H1 (cell line): ENCODE results near the gene STX10. TPM values are rescaled to one million over a fixed set of nuclear protein-coding genes. Genes with fewer than 3 reads are reported as not detected.

Source experiments
- CTCF ChIA-PET: fragments of 300-600 bp; sonication (Branson Sonifier 250); formaldehyde crosslinking; loops from one replicate; lab custom pipeline; 2021; ENCODE audit not compliant: partially characterized antibody; lab: Charles Lee
- POLR2A ChIA-PET: fragments of 300-600 bp; sonication (Branson Sonifier 250); formaldehyde crosslinking; loops from one replicate; lab custom pipeline; 2021; ENCODE audit warnings: inconsistent platforms; ENCODE audit not compliant: partially characterized antibody; lab: Charles Lee
- DNase-seq, 2 experiments: peaks; one replicate each; pipeline versions ENCODE4 v3.0.0 to v3.0.0-alpha.2; 2010 to 2022; ENCODE audit warnings: low spot score in 2 of 2, low read depth in 1 of 2, mixed read lengths in 1 of 2
- FAIRE-seq: peaks from 2 replicates; lab custom pipeline; 2011; peaks lifted over from hg19 to GRCh38; lab: Jason Lieb, UNC
- H2AFZ ChIP-seq: 2 replicates; pipeline ENCODE4 v1.8.1; 2012; ENCODE audit warnings: low read length, inconsistent platforms
- H2AK5ac ChIP-seq: 2 replicates; pipeline ENCODE4 v1.6.1; 2013; ENCODE audit warnings: low read depth, low read length
- H2BK120ac ChIP-seq: replicated peaks from 2 replicates; pipeline ENCODE3; 2013; ENCODE audit warnings: low read depth, low read length, inconsistent platforms
- H2BK12ac ChIP-seq: 2 replicates; pipeline ENCODE4 v1.6.1; 2013; ENCODE audit warnings: low read depth, low read length
- H2BK15ac ChIP-seq: 2 replicates; pipeline ENCODE4 v1.6.1; 2013; ENCODE audit warnings: low read length
- H2BK20ac ChIP-seq: 2 replicates; pipeline ENCODE4 v1.6.1; 2013; ENCODE audit warnings: low read length
- H2BK5ac ChIP-seq: 2 replicates; pipeline ENCODE4 v1.6.1; 2013; ENCODE audit warnings: low read depth, low read length
- H3K14ac ChIP-seq: 2 replicates; pipeline ENCODE4 v1.6.1; 2013; ENCODE audit warnings: inconsistent platforms; ENCODE audit not compliant: insufficient read length
- H3K18ac ChIP-seq: 2 replicates; pipeline ENCODE4 v1.6.1; 2013; ENCODE audit warnings: low read length; ENCODE audit errors: extremely low read depth
- H3K23ac ChIP-seq: 2 replicates; pipeline ENCODE4 v1.6.1; 2013; ENCODE audit warnings: inconsistent platforms; ENCODE audit not compliant: insufficient read length
- H3K23me2 ChIP-seq: 2 replicates; pipeline ENCODE4 v1.6.1; 2013; ENCODE audit warnings: low read depth, low read length
- H3K27ac ChIP-seq: 2 replicates; pipeline ENCODE4 v1.6.1; 2011; ENCODE audit warnings: low read depth, low read length, inconsistent platforms
- H3K27me3 ChIP-seq, 4 experiments: replicated peaks in 1 of 4; 1 replicate in 1 of 4; 2 replicates in 3 of 4; pipeline versions ENCODE4 v1.6.1 to v1.8.1; 2011 to 2013; ENCODE audit warnings: low read length in 3 of 4, mild to moderate bottlenecking in 3 of 4, inconsistent platforms in 2 of 4, mixed read lengths in 2 of 4, moderate library complexity in 1 of 4; ENCODE audit not compliant: control insufficient read depth in 3 of 4, insufficient read depth in 3 of 4; ENCODE audit errors: extremely low read depth in 1 of 4
- H3K36me3 ChIP-seq, 4 experiments: 2 replicates each; pipeline versions ENCODE4 v1.6.1 to v1.8.1; 2011 to 2013; ENCODE audit warnings: mild to moderate bottlenecking in 4 of 4, low read length in 3 of 4, moderate library complexity in 2 of 4, control low read depth in 1 of 4, inconsistent platforms in 1 of 4; ENCODE audit not compliant: insufficient read depth in 4 of 4, control insufficient read depth in 2 of 4
- H3K4ac ChIP-seq: replicated peaks from 2 replicates; pipeline ENCODE3; 2013; ENCODE audit warnings: low read length, low read depth, mixed read lengths, inconsistent platforms; ENCODE audit not compliant: insufficient read length
- H3K4me1 ChIP-seq, 4 experiments: replicated peaks in 1 of 4; 1 replicate in 1 of 4; 2 replicates in 3 of 4; pipeline versions ENCODE4 v1.6.1 to v1.8.1; 2011 to 2013; ENCODE audit warnings: low read length in 3 of 4, inconsistent platforms in 2 of 4, mixed read lengths in 1 of 4; ENCODE audit not compliant: insufficient read depth in 4 of 4, control insufficient read depth in 3 of 4
- H3K4me2 ChIP-seq, 2 experiments: 2 replicates each; pipeline versions ENCODE4 v1.6.1 to v1.8.1; 2011 to 2013; ENCODE audit warnings: low read depth in 2 of 2, low read length in 2 of 2, control low read depth in 1 of 2, inconsistent platforms in 1 of 2, mild to moderate bottlenecking in 1 of 2; ENCODE audit not compliant: insufficient read depth in 1 of 2
- H3K4me3 ChIP-seq, 4 experiments: fragments of 200-600, 300-600 bp in 1 of 4; sonication (generic), shearing (Covaris generic), sonication (Bioruptor Twin) in 1 of 4; 2 replicates each; pipeline versions ENCODE4 v1.5.1 to v1.8.1; 2011 to 2016; ENCODE audit warnings: low read length in 4 of 4, low read depth in 3 of 4, control low read depth in 2 of 4, inconsistent platforms in 2 of 4, mild to moderate bottlenecking in 2 of 4, mixed read lengths in 1 of 4, moderate library complexity in 1 of 4; ENCODE audit not compliant: insufficient read depth in 2 of 4; ENCODE audit errors: extremely low read depth in 1 of 4
- H3K56ac ChIP-seq: replicated peaks from 2 replicates; pipeline ENCODE3; 2013; ENCODE audit warnings: low read depth, mild to moderate bottlenecking, mixed read lengths, low read length, inconsistent platforms; ENCODE audit not compliant: insufficient read length
- H3K79me1 ChIP-seq: 2 replicates; pipeline ENCODE4 v1.6.1; 2013; ENCODE audit warnings: low read depth, low read length, control low read depth
- H3K79me2 ChIP-seq, 2 experiments: 2 replicates each; pipeline versions ENCODE4 v1.6.1 to v1.8.1; 2012 to 2013; ENCODE audit warnings: low read length in 2 of 2, mild to moderate bottlenecking in 2 of 2, inconsistent platforms in 1 of 2; ENCODE audit not compliant: insufficient read depth in 2 of 2, control insufficient read depth in 1 of 2
- H3K9ac ChIP-seq, 4 experiments: replicated peaks in 1 of 4; 1 replicate in 1 of 4; 2 replicates in 3 of 4; pipeline versions ENCODE4 v1.6.1 to v1.8.1; 2011 to 2013; ENCODE audit warnings: low read depth in 3 of 4, low read length in 3 of 4, control low read depth in 2 of 4, mild to moderate bottlenecking in 2 of 4, moderate library complexity in 2 of 4, inconsistent platforms in 1 of 4; ENCODE audit errors: extremely low read depth in 1 of 4
- H3K9me3 ChIP-seq, 2 experiments: 2 replicates each; pipeline versions ENCODE4 v1.6.1 to v1.8.1; 2012 to 2013; ENCODE audit warnings: mild to moderate bottlenecking in 2 of 2, moderate library complexity in 2 of 2, control low read depth in 1 of 2, inconsistent platforms in 1 of 2, low read depth in 1 of 2, low read length in 1 of 2, mixed read lengths in 1 of 2; ENCODE audit not compliant: insufficient read depth in 2 of 2
- H4K20me1 ChIP-seq, 2 experiments: replicated peaks in 1 of 2; 2 replicates each; pipeline versions ENCODE3 to v1.8.1; 2011 to 2013; ENCODE audit warnings: inconsistent platforms in 2 of 2, low read length in 2 of 2, mild to moderate bottlenecking in 1 of 2; ENCODE audit not compliant: insufficient read depth in 2 of 2, control insufficient read depth in 1 of 2
- H4K5ac ChIP-seq: 2 replicates; pipeline ENCODE4 v1.6.1; 2013; ENCODE audit warnings: low read length, low read depth, mixed read lengths, inconsistent platforms; ENCODE audit not compliant: insufficient read length
- H4K8ac ChIP-seq: 2 replicates; pipeline ENCODE4 v1.8.0; 2013; ENCODE audit warnings: mild to moderate bottlenecking, moderate library complexity, low read length, inconsistent platforms; ENCODE audit not compliant: insufficient read depth; ENCODE audit errors: extremely low read depth
- H4K91ac ChIP-seq: replicated peaks from 2 replicates; pipeline ENCODE3; 2013; ENCODE audit warnings: low read length, mixed read lengths, inconsistent platforms; ENCODE audit not compliant: insufficient read length
- CHD2 ChIP-seq: IDR thresholded peaks from 2 replicates; pipeline ENCODE4 v1.6.1; 2012; ENCODE audit warnings: low read length, improper control_type of control experiment
- RNF2 ChIP-seq: fragments of 200-900, 300-1000 bp; sonication (generic); IDR thresholded peaks from 2 replicates; pipeline ENCODE4 v1.7.1; 2016; ENCODE audit warnings: borderline replicate concordance, low read depth, mild to moderate bottlenecking, antibody characterized with exemption, low read length; ENCODE audit not compliant: poor library complexity, severe bottlenecking; ENCODE audit errors: missing control alignments
- SUZ12 ChIP-seq: fragments of 200-600 bp; sonication (generic); IDR thresholded peaks from 2 replicates; pipeline ENCODE4 v1.6.1; 2012; ENCODE audit warnings: mild to moderate bottlenecking, inconsistent platforms, low read length, moderate library complexity, mixed read lengths
- WGBS, 2 experiments: shearing (Covaris generic) in 1 of 2; methylation state at CpG; one replicate each; pipeline versions ENCODE4 v1.1.6 to v1.1.7; 2013 to 2015; ENCODE audit warnings: low lambda C conversion rate in 2 of 2, mixed read lengths in 2 of 2, inconsistent platforms in 1 of 2, low coverage in 1 of 2, missing lambda C conversion rate in 1 of 2; ENCODE audit not compliant: insufficient replicate concordance in 2 of 2, insufficient coverage in 1 of 2, insufficient read length in 1 of 2; ENCODE audit errors: extremely low coverage in 1 of 2, missing lambda C conversion rate in 1 of 2; 5-methylcytosine and 5-hydroxymethylcytosine counted together
- polyA plus RNA-seq, 7 experiments: library from polyadenylated mRNA; depleted of rRNA in 3 of 7; stranded (reverse) in 5 of 7; unstranded in 2 of 7; fragments of >200 nt in 5 of 7; fragments of 200-250 nt in 2 of 7; gene quantifications; 1 replicate in 5 of 7; 2 replicates in 1 of 7; 4 replicates in 1 of 7; pipeline versions ENCODE4 v1.2.1 to v1.2.3, GENCODE V29; 2011 to 2013; ENCODE audit warnings: missing spikeins in 2 of 7, mixed read lengths in 2 of 7
- total RNA-seq: library from RNA; stranded (reverse); fragmentation: NEBNext Ultra II Directional; extraction: Animal tissue kit (Norgen Biotek cat#: 25700); gene quantifications from 2 replicates; pipeline ENCODE4 v1.2.1, GENCODE V29; 2021

STX10 gene
- total and polyA plus RNA-seq, 2 of the 8 experiments (the other 6 are each of a cell fraction or from before 2014, with no cell fraction given): 53.0 to 80.1 TPM

- Histone ChIP-seq H3K79me2 (no peaks in the 10 kb centered on the region), H2BK12ac (peak overlapping the region; percentile 68; the same call in 1 of the 2 replicates), H4K5ac (no peak overlapping the region), H4K8ac (no peak overlapping the region; the same call in 1 of the 2 replicates), H3K4me1 (peaks cover 0 to 26% (median 9%) of the 10 kb centered on the region in 4 experiments; a peak in 5 of 7 replicates), H3K36me3 (peaks cover 0 to 3% (median 2%) of the 10 kb centered on the region in 4 experiments; a peak in 2 of 8 replicates), H3K14ac (no peak overlapping the region), H2BK20ac (no peak overlapping the region), H2BK5ac (0 out of 2 replicates have a peak overlapping the region, but pooled peaks have one; percentile 24), H2BK15ac (0 out of 2 replicates have a peak overlapping the region, but pooled peaks have one; percentile 72), H3K4me3 (peak overlapping the region; percentile 5 to 55 (median 28); a peak in 7 of 8 replicates), H3K23ac (no peak overlapping the region), H3K56ac (no peak overlapping the region), H3K18ac (peak overlapping the region; percentile 48), H3K4me2 (peak overlapping the region; percentile 42 to 63; a peak in 3 of 4 replicates), H3K79me1 (no peaks in the 10 kb centered on the region), H3K27ac (no peak overlapping the region), H3K27me3 (peaks cover 31 to 54% (median 48%) of the 10 kb centered on the region in 4 experiments), H3K4ac (no peak overlapping the region), H4K91ac (peak overlapping the region; percentile 65), H3K9ac (no peak overlapping the region; a peak in 1 of 7 replicates), H2BK120ac (no peak overlapping the region), H3K9me3 (no peaks in the 10 kb centered on the region), H2AFZ (no peak overlapping the region; the same call in 1 of the 2 replicates), H2AK5ac (no peak overlapping the region; the same call in 1 of the 2 replicates), H4K20me1 (peaks cover 0 to 16% of the 10 kb centered on the region in 2 experiments), H3K23me2 (peaks cover 6% of the 10 kb centered on the region; the same call in 1 of the 2 replicates)
- ChIA-PET CTCF (interaction anchor here (1.5 to 5.0 kb wide), 4 partner anchors 18 to 125 kb away, joined by 3 to 47 read pairs (median 6); no protein-coding TSS in a partner anchor), POLR2A (interaction anchor here (1.0 to 11.6 kb wide), 3 partner anchors 9 to 50 kb away, joined by 3 to 141 read pairs (median 14); partner anchors contain the start of genes NACC1 and TRMT1)
- FAIRE-seq: no peak
- TF ChIP-seq RNF2 (no peak), CHD2 (peak; percentile 77; the same call in 1 of the 2 replicates), SUZ12 (peak; percentile 23; the same call in 1 of the 2 replicates)
- 23% methylated on average over 7 of the region's 7 CpGs; no CpG with 5 or more reads in 1 of the 2 experiments for WGBS, 2 experiments
- no peak for DNase-seq
Measured at GRCh38 chr19:13102416-13102665, 47.8 kb downstream of the STX10 start.
